Endothelial cell (in vitro differentiated cells): ENCODE measurements around the gene LIN7B. TPM values are rescaled to one million over a fixed set of nuclear protein-coding genes. Genes with fewer than 3 reads are reported as not detected.

Experiments
- DNase-seq: peaks from one replicate; pipeline ENCODE4 v3.0.0; 2021; ENCODE audit warnings: low spot score
- H3K27ac Mint-ChIP-seq: one replicate; pipeline ENCODE4 v1.8.0; 2021; ENCODE audit warnings: mixed read lengths, inconsistent platforms; ENCODE audit not compliant: unreplicated experiment
- H3K27me3 Mint-ChIP-seq: one replicate; pipeline ENCODE4 v1.8.0; 2021; ENCODE audit warnings: mild to moderate bottlenecking, moderate library complexity, mixed read lengths, inconsistent platforms; ENCODE audit not compliant: unreplicated experiment
- H3K36me3 Mint-ChIP-seq: one replicate; pipeline ENCODE4 v1.8.0; 2021; ENCODE audit warnings: mild to moderate bottlenecking, low read depth, mixed read lengths, inconsistent platforms; ENCODE audit not compliant: unreplicated experiment
- H3K4me1 Mint-ChIP-seq: one replicate; pipeline ENCODE4 v1.8.0; 2021; ENCODE audit warnings: mild to moderate bottlenecking, mixed read lengths, inconsistent platforms; ENCODE audit not compliant: unreplicated experiment
- H3K4me3 Mint-ChIP-seq: one replicate; pipeline ENCODE4 v1.8.0; 2021; ENCODE audit warnings: mild to moderate bottlenecking, mixed read lengths, inconsistent platforms; ENCODE audit not compliant: unreplicated experiment
- H3K9me3 Mint-ChIP-seq: one replicate; pipeline ENCODE4 v1.8.0; 2021; ENCODE audit warnings: mixed read lengths, inconsistent platforms; ENCODE audit not compliant: unreplicated experiment
- CTCF ChIP-seq: fragments of 200-600 bp; sonication (generic); IDR thresholded peaks from one replicate; pipeline ENCODE4 v1.5.0; 2021; ENCODE audit warnings: antibody characterized with exemption; ENCODE audit not compliant: unreplicated experiment
- total RNA-seq: library from RNA; stranded (reverse); fragmentation: NEBNext Ultra II Directional; extraction: Animal tissue kit (Norgen Biotek cat#: 25700); gene quantifications from one replicate; pipeline ENCODE4 v1.2.1, GENCODE V29; 2021; ENCODE audit not compliant: unreplicated experiment

Gene LIN7B
- total RNA-seq, 1 donor from 2014 or later = 5.8 TPM

- no peak for TF ChIP-seq CTCF
- peak overlapping the region; percentile 94 for H3K4me3 Mint-ChIP-seq
- H3K9me3 Mint-ChIP-seq = no peaks in the 10 kb centered on the region
- H3K36me3 Mint-ChIP-seq = peaks cover 4% of the 10 kb centered on the region
- peaks cover 22% of the 10 kb centered on the region for H3K27me3 Mint-ChIP-seq
- DNase-seq = no peak
- peak overlapping the region; percentile 61 for H3K27ac Mint-ChIP-seq
- H3K4me1 Mint-ChIP-seq = peaks cover 28% of the 10 kb centered on the region
Measured at GRCh38 chr19:49148044-49148682, 34.0 kb downstream of the LIN7B start.

- H3K4me3 Mint-ChIP-seq = peak overlapping the region; percentile 94
- peak; percentile 99 for DNase-seq
- H3K4me1 Mint-ChIP-seq = peaks cover 27% of the 10 kb centered on the region
- no peak for TF ChIP-seq CTCF
- H3K27ac Mint-ChIP-seq = peak overlapping the region; percentile 61
- H3K9me3 Mint-ChIP-seq = no peaks in the 10 kb centered on the region
- H3K27me3 Mint-ChIP-seq = peaks cover 22% of the 10 kb centered on the region
- H3K36me3 Mint-ChIP-seq = peaks cover 9% of the 10 kb centered on the region
Measured at GRCh38 chr19:49148784-49149651, 34.8 kb downstream of the LIN7B start.

GRCh38 chr19:49149652-49150105, 35.5 kb downstream of the LIN7B start:
- peak overlapping the region; percentile 94 for H3K4me3 Mint-ChIP-seq
- peak overlapping the region; percentile 24 for H3K27ac Mint-ChIP-seq
- H3K36me3 Mint-ChIP-seq = peaks cover 16% of the 10 kb centered on the region
- H3K9me3 Mint-ChIP-seq = no peaks in the 10 kb centered on the region
- DNase-seq = peak; percentile 73
- peaks cover 27% of the 10 kb centered on the region for H3K4me1 Mint-ChIP-seq
- TF ChIP-seq CTCF = no peak
- peaks cover 28% of the 10 kb centered on the region for H3K27me3 Mint-ChIP-seq

- no peaks in the 10 kb centered on the region for H3K9me3 Mint-ChIP-seq
- H3K36me3 Mint-ChIP-seq = peaks cover 17% of the 10 kb centered on the region
- H3K27ac Mint-ChIP-seq = peak overlapping the region; percentile 36
- H3K27me3 Mint-ChIP-seq = peaks cover 29% of the 10 kb centered on the region
- peak; percentile 83 for DNase-seq
- peaks cover 25% of the 10 kb centered on the region for H3K4me1 Mint-ChIP-seq
- no peak for TF ChIP-seq CTCF
- H3K4me3 Mint-ChIP-seq = peak overlapping the region; percentile 94
Measured at GRCh38 chr19:49150106-49150943, 36.2 kb downstream of the LIN7B start.
